Activated CD4-positive, alpha-beta memory T cell treated with anti-CD3 and anti-CD28 coated beads for 36 hours (primary cell): ENCODE results near the gene MAP6. TPM values are rescaled to one million over a fixed set of nuclear protein-coding genes. Genes with fewer than 3 reads are reported as not detected.

Source experiments
- CTCF ChIA-PET: fragments of 350-600 bp; sonication (Branson Sonifier 250); formaldehyde crosslinking; loops from one replicate; lab custom pipeline; 2021; ENCODE audit warnings: antibody characterized with exemption, inconsistent platforms; lab: Charles Lee
- POLR2A ChIA-PET: fragments of 350-600 bp; sonication (Branson Sonifier 250); formaldehyde crosslinking; loops from one replicate; lab custom pipeline; 2021; ENCODE audit warnings: antibody characterized with exemption; lab: Charles Lee
- DNase-seq: peaks from one replicate; pipeline ENCODE4 v3.0.0-alpha.2; 2020
- H3K27ac Mint-ChIP-seq: one replicate; pipeline ENCODE4 v1.8.0; 2021; ENCODE audit warnings: mixed read lengths
- H3K27me3 Mint-ChIP-seq: one replicate; pipeline ENCODE4 v1.8.0; 2021; ENCODE audit warnings: mixed read lengths
- H3K36me3 Mint-ChIP-seq: one replicate; pipeline ENCODE4 v1.8.0; 2021; ENCODE audit warnings: mixed read lengths
- H3K4me1 Mint-ChIP-seq: one replicate; pipeline ENCODE4 v1.8.0; 2021; ENCODE audit warnings: low read depth, mixed read lengths
- H3K4me3 Mint-ChIP-seq: one replicate; pipeline ENCODE4 v1.8.0; 2021; ENCODE audit warnings: mild to moderate bottlenecking, mixed read lengths
- H3K9me3 Mint-ChIP-seq: one replicate; pipeline ENCODE4 v1.8.0; 2021; ENCODE audit warnings: mixed read lengths
- intact Hi-C: fragments of 100-400 bp; cut with micrococcal nuclease; formaldehyde crosslinking; loops from one replicate; pipeline ENCODE4 v1.15.1; 2023
- total RNA-seq, 2 experiments: library from RNA; stranded (reverse); gene quantifications; one replicate each; pipeline ENCODE4 v1.2.3, GENCODE V29; 2021

MAP6 gene
- total RNA-seq, 2 experiments from 2014 or later = 0.05 TPM; not detected in 1

DNA sequence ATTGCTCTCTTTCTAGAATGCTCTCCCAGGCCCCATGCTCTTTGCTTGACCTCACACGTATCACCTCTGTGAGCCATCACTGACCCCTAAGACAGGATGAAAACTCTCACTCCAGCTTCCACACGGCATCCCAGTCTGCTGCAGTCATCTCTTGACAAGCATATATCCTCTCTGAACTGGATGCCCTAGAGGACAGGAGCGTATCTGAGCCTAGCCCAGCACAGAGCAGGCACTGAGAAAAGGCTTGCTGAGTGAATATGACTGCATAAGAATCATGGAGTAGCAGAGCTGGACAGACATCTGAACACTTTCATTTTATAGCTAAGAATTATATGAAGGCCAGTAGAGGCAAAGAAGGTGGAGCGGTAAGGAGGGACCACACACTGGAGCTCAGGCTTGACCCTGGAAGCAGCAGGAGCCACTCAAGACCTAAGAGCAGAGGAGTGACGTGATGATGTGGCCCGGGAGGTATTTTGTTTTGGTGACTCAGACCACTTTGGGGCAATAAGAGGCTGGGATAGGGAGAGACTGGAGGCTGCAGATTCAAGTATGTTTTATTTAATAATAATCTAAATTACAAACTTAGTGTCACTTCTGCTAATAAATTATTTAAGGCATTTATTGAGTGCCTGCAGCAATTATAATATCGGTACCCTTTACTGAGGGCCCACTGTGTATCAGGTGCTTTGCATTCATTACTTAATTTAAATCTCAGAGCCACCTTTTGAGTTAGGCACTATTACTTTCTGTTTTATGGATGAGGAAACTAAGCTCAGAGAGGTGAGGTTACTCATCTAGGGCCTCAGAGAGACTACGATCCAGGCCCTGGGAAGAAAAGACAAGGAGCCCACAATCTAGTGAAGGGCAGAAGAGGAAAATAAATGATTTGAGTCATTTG, 42.6 kb downstream of the MAP6 start:
- Mint-ChIP-seq H3K27me3 (peaks cover 10% of the 10 kb centered on the region), H3K4me3 (no peak overlapping the region), H3K36me3 (no peaks in the 10 kb centered on the region), H3K27ac (no peak overlapping the region), H3K9me3 (no peaks in the 10 kb centered on the region), H3K4me1 (no peaks in the 10 kb centered on the region)
- CTCF ChIA-PET = no interaction called here
- POLR2A ChIA-PET = no interaction called here
- no peak for DNase-seq
- intact Hi-C loops = no loop called here

DNA sequence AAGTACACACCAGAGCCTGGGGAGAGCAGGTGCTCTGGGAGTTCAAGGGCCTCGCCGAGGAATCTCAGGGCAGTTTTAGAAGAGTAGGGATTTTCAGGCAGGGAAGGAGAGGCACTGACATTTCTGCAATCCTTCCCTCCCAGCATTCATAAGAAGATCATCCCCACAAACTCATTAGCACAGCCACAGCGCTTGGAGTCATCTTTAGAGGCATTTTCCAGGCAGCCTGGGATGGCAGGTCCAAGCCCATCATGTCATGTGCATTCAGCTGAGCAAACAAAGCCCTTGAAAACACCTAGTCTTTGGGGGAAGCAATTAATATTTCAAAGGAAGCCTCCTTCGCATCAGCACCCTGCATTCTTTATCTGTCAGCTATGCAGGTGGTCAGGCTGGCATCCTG, 43.8 kb downstream of the MAP6 start:
- H3K27ac Mint-ChIP-seq = no peak overlapping the region
- no peak overlapping the region for H3K4me3 Mint-ChIP-seq
- CTCF ChIA-PET = no interaction called here
- no peaks in the 10 kb centered on the region for H3K36me3 Mint-ChIP-seq
- no peaks in the 10 kb centered on the region for H3K9me3 Mint-ChIP-seq
- intact Hi-C loops = no loop called here
- DNase-seq = no peak
- H3K4me1 Mint-ChIP-seq = no peaks in the 10 kb centered on the region
- H3K27me3 Mint-ChIP-seq = peaks cover 6% of the 10 kb centered on the region
- POLR2A ChIA-PET = no interaction called here

DNA sequence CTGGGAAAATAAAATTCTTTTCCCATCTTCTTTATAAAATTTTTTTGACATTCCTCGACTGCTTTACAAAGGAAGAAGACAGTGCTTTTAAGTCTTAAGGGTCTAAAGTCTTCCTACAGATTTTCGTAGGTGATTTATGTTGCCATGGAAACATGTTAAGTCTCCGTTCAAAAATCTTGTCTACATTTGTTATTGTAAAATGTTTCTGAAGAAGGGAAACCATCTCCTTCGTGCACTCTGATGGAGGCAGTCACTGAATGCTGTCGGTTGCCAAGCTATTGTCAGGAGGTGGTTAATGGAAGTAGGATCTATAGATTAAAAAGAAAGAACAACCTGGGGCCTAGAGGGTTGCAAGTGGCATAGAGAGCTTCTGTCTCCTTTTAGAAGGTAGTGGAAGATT, 52.6 kb downstream of the MAP6 start:
- no peak overlapping the region for H3K4me3 Mint-ChIP-seq
- CTCF ChIA-PET = interaction anchor here (0.6 to 1.0 kb wide), 2 partner anchors 18 to 231 kb away, joined by 3 read pairs; no protein-coding TSS in a partner anchor
- intact Hi-C loops = no loop called here
- no peaks in the 10 kb centered on the region for H3K36me3 Mint-ChIP-seq
- H3K4me1 Mint-ChIP-seq = no peaks in the 10 kb centered on the region
- no peak for DNase-seq
- POLR2A ChIA-PET = no interaction called here
- no peak overlapping the region for H3K27ac Mint-ChIP-seq
- H3K27me3 Mint-ChIP-seq = no peaks in the 10 kb centered on the region
- H3K9me3 Mint-ChIP-seq = no peaks in the 10 kb centered on the region

DNA sequence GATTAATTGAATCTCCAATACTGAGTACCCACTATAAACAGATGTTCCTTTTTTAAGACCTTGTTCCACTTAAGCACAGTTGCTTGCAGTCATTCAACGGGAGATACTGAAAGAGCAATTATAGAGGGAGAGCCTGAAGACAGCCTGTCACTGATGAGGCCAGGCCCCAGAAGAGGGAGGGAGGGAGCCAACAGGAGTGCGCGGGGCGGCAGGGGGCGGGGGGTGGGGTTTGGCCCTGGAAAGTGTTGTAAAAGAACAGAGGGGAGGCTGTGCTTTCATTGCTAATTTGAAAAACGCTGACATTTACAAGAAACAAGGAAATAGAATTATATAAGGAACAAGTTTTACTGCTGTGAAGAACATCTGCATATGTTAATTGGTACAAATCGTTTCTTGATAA, 53.1 kb downstream of the MAP6 start:
- no peak overlapping the region for H3K27ac Mint-ChIP-seq
- no peaks in the 10 kb centered on the region for H3K9me3 Mint-ChIP-seq
- H3K36me3 Mint-ChIP-seq = no peaks in the 10 kb centered on the region
- H3K27me3 Mint-ChIP-seq = no peaks in the 10 kb centered on the region
- CTCF ChIA-PET = interaction anchor here (0.9 kb wide), 1 partner anchor 18 kb away, joined by 3 read pairs; no protein-coding TSS in a partner anchor
- POLR2A ChIA-PET = no interaction called here
- H3K4me3 Mint-ChIP-seq = no peak overlapping the region
- H3K4me1 Mint-ChIP-seq = no peaks in the 10 kb centered on the region
- intact Hi-C loops = no loop called here
- no peak for DNase-seq

DNA sequence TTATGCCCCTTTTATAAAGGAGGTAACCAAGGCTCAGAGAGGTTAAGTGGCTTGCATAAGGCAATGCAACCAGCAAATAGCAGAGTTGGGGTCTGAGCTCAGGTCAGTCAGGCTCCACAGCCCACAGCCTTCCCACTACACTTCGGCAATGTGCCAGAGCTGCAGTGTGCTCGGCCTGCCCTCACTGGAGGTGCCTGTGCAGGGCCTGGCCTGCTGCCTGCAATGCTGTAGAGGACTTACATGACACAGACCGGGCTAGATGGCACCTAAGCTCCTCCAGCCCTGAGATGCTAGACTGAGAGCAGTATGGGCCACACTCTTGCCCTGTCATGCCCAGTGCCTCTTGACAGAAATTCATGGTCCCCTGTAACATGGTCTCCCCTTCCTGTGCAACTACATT, 57.0 kb downstream of the MAP6 start:
- ChIA-PET CTCF (interaction anchor here (1.0 to 1.1 kb wide), 2 partner anchors 14 to 16 kb away, joined by 3 to 4 read pairs; no protein-coding TSS in a partner anchor), POLR2A (no interaction called here)
- Mint-ChIP-seq H3K4me3 (no peak overlapping the region), H3K27ac (no peak overlapping the region), H3K36me3 (no peaks in the 10 kb centered on the region), H3K4me1 (no peaks in the 10 kb centered on the region), H3K27me3 (no peaks in the 10 kb centered on the region), H3K9me3 (no peaks in the 10 kb centered on the region)
- intact Hi-C loops = no loop called here
- no peak for DNase-seq

DNA sequence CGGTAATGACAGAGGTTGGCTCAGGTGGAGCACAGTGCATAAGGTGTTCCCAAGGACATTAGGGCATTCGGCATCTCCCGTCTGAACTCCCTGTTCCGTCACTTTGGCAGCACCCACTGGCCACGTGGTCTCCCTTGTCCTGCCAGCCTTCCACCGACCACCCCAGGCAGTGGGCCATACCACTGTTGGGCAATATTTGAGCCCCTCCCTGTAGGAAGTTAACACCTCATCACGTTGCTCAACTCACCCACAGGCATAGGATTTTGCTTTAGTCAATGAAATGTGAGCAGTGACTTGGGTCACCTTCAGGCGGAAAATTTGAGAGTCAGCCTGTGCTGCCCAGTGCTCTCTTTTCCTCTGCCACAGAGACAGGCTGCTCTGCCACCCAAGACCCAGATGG, 62.7 kb downstream of the MAP6 start:
- ChIA-PET POLR2A (no interaction called here), CTCF (no interaction called here)
- no peaks in the 10 kb centered on the region for H3K36me3 Mint-ChIP-seq
- no peaks in the 10 kb centered on the region for H3K4me1 Mint-ChIP-seq
- H3K27ac Mint-ChIP-seq = no peak overlapping the region
- H3K27me3 Mint-ChIP-seq = peaks cover 3% of the 10 kb centered on the region
- DNase-seq = no peak
- H3K9me3 Mint-ChIP-seq = no peaks in the 10 kb centered on the region
- intact Hi-C loops = no loop called here
- H3K4me3 Mint-ChIP-seq = no peak overlapping the region

DNA sequence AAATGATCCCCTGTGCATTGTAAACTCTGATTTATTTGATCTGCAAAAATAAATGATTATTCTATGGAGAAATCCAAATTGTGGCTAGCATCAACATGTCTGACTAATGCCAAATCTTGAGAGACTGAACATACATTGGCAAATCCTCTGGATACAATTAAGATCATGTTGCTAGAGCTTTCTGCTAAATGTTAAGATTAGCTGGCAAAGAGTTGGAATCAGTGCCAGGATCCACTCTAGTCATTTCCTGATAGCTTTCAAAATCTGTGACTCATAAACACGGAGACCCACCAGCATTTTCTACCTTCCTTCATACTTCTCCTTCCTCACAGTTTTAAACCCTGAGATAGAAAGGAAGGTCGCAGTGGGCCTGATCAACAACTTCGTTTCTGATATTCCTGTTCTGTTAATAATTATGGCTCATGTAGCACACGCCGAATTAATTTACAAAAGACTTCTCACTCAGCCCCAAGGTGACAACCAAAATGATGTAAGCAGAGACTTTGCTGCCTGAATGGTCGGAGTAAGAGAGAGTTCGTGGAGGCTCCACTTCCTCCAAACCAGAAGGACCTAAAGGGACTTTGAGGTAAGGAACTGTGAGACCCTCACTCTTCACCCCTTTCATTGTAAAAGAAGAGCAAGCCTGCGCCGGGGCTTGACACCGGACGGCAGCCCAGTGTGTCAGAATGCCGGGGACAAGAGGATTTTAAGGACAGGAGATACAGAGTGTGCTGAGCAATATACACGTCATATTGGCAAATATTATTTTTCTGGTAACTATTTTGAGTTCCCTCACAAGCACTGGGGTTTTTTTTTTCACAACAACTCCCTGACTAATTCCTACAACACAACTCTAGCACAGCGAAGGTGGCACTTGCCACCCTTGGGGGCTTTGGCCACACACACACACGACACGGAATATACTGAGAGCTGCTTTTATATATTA, 64.8 kb downstream of the MAP6 start:
- H3K9me3 Mint-ChIP-seq = no peaks in the 10 kb centered on the region
- H3K4me3 Mint-ChIP-seq = no peak overlapping the region
- no peak overlapping the region for H3K27ac Mint-ChIP-seq
- CTCF ChIA-PET = interaction anchor here (0.6 to 0.9 kb wide), 2 partner anchors 102 to 659 kb away, joined by 3 read pairs; no protein-coding TSS in a partner anchor
- no peak for DNase-seq
- intact Hi-C loops = no loop called here
- POLR2A ChIA-PET = no interaction called here
- no peaks in the 10 kb centered on the region for H3K4me1 Mint-ChIP-seq
- no peaks in the 10 kb centered on the region for H3K36me3 Mint-ChIP-seq
- H3K27me3 Mint-ChIP-seq = peaks cover 3% of the 10 kb centered on the region

DNA sequence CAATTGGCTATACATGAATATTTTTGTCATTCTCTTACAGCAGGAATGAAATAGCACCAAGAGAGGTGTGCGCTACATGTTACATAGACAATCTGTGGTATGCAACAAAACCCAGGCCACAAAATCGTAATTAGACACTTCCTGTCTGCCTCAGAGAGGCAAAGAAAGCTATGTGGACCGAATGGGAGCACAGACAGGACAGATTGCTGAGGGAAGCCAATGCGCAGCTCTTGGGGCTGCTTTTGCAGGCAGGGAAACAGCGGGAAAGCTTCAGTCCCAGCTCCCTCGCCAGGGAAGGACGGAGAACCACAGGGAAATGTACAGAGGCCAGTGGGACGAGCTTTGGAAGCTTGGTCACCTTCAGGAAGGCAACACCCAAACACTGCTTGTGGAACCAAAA, 65.9 kb downstream of the MAP6 start:
- Mint-ChIP-seq H3K27me3 (peaks cover 3% of the 10 kb centered on the region), H3K27ac (no peak overlapping the region), H3K36me3 (no peaks in the 10 kb centered on the region), H3K9me3 (no peaks in the 10 kb centered on the region), H3K4me3 (no peak overlapping the region), H3K4me1 (no peaks in the 10 kb centered on the region)
- ChIA-PET CTCF (interaction anchor here (0.7 to 1.0 kb wide), 2 partner anchors 8 to 54 kb away, joined by 3 to 4 read pairs; no protein-coding TSS in a partner anchor), POLR2A (no interaction called here)
- intact Hi-C loops = no loop called here
- DNase-seq = no peak

DNA sequence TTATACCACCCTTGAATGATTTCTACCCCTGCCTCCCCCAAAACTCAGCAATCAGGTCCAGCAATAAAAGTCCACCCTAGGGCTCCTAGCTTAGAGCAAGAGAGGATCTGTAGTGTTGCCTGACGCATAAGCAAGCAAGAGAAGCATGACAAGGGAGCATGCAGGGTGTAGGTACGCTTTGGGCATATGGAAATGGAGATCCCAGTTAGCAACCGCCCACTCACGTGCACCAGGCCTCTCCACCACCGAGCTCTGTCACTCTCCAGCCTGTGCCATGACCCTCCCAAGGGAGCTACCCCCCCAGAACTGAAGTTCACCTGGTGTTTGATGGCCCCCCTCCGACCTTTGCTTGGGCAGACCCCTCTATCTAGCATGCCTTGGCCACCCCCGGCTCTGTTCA, 67.3 kb downstream of the MAP6 start:
- H3K27me3 Mint-ChIP-seq = peaks cover 3% of the 10 kb centered on the region
- no peak for DNase-seq
- H3K36me3 Mint-ChIP-seq = no peaks in the 10 kb centered on the region
- intact Hi-C loops = no loop called here
- H3K4me3 Mint-ChIP-seq = no peak overlapping the region
- ChIA-PET POLR2A (no interaction called here), CTCF (no interaction called here)
- no peak overlapping the region for H3K27ac Mint-ChIP-seq
- no peaks in the 10 kb centered on the region for H3K4me1 Mint-ChIP-seq
- H3K9me3 Mint-ChIP-seq = no peaks in the 10 kb centered on the region

DNA sequence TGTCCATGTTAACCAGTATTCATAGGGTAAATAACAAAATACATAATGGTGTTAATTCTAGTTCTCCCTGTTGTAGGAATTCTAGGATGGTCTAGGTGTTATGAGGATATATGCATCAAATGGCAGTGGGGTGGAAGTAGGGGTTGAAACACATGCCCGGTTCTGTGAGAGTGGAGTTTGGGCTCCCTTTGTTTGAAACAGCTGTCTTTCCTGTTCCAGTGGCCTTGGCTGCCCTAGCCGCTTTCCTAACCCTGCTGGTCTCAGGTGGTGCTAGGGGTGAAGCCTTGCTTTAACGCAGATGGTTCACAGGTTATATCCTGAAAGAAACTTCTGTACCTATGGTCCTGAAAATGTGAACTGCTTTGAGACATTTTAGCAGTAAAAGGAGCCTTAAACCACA, 68.5 kb downstream of the MAP6 start:
- intact Hi-C loops = no loop called here
- Mint-ChIP-seq H3K9me3 (no peaks in the 10 kb centered on the region), H3K36me3 (no peaks in the 10 kb centered on the region), H3K4me3 (no peak overlapping the region), H3K4me1 (no peaks in the 10 kb centered on the region), H3K27ac (no peak overlapping the region), H3K27me3 (peaks cover 3% of the 10 kb centered on the region)
- ChIA-PET POLR2A (no interaction called here), CTCF (no interaction called here)
- no peak for DNase-seq

DNA sequence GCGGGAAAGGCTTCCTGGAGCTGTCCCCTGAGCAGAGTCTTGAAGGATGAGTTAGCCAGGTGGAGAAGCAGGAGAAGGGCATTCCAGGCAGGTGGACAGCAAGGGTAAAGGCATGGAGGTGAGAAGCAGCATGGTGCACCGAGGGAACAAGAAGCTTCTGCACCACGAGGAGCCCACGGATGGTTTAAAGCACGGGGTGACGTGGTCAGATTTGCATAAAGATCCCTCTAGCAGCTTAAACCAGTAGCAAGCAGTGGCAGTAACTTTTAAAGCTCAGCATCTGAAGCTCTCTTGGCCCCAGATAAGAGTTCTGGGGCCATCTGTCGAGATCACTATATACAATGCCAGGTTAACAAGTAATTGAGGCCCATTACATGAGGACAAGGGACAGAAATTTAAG, 69.9 kb downstream of the MAP6 start:
- CTCF ChIA-PET = interaction anchor here (1.1 to 1.7 kb wide), 3 partner anchors 9 to 107 kb away, joined by 4 to 5 read pairs (median 5); no protein-coding TSS in a partner anchor
- H3K27me3 Mint-ChIP-seq = no peaks in the 10 kb centered on the region
- POLR2A ChIA-PET = no interaction called here
- no peak overlapping the region for H3K4me3 Mint-ChIP-seq
- no peak overlapping the region for H3K27ac Mint-ChIP-seq
- H3K36me3 Mint-ChIP-seq = no peaks in the 10 kb centered on the region
- DNase-seq = no peak
- H3K4me1 Mint-ChIP-seq = no peaks in the 10 kb centered on the region
- H3K9me3 Mint-ChIP-seq = no peaks in the 10 kb centered on the region
- intact Hi-C loops = no loop called here

DNA sequence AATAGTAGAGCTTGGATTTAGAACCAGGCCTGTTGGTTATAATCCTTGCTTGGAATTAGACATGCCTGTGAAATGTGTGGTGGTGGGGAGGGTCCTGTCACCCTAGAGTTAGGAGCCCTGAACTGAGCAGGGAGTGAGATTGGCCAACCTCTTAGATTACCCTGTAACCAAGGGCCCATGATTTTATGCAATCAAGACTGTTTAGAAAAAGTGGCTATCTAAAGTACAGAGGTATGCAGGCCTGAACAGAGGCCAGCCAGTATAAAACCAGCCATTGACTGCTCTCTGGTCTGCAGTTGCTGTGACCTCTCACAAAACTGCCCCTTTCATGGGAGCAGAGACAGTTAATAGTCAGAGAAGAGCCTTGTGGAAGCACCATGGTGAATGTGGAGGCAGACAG, 70.6 kb downstream of the MAP6 start:
- Mint-ChIP-seq H3K36me3 (no peaks in the 10 kb centered on the region), H3K4me3 (no peak overlapping the region), H3K27me3 (no peaks in the 10 kb centered on the region), H3K27ac (no peak overlapping the region), H3K4me1 (no peaks in the 10 kb centered on the region), H3K9me3 (no peaks in the 10 kb centered on the region)
- intact Hi-C loops = no loop called here
- no peak for DNase-seq
- CTCF ChIA-PET = interaction anchor here (0.6 to 1.7 kb wide), 10 partner anchors 10 to 730 kb away, joined by 3 to 6 read pairs (median 3); no protein-coding TSS in a partner anchor
- POLR2A ChIA-PET = no interaction called here
